ENCODE data around the gene TRAP1. TPM values are rescaled to one million over a fixed set of nuclear protein-coding genes. Genes with fewer than 3 reads are reported as not detected.

The TRAP1 gene
- total and polyA plus RNA-seq, 10 donors, result 33.7 to 97.1 (median 53.1) TPM

- Histone ChIP-seq H3K27ac (no peak overlapping the region), H3K4me1 (peaks cover 0 to 21% (median 13%) of the 10 kb centered on the region in 6 donors), H3K9me3 (no peaks in the 10 kb centered on the region), H3K4me3 (no peak overlapping the region), H3K36me3 (peaks cover 0 to 45% (median 10%) of the 10 kb centered on the region in 6 donors), H3K27me3 (replicated peaks in 1 of 7) (no peaks in the 10 kb centered on the region)
- TF ChIP-seq POLR2AphosphoS5 (IDR thresholded peaks at IDR 0.05), result no peak
- DNase-seq, result no peak
- intact Hi-C loops (cut with DNase I; ENCODE audit: low total_unique reads), result loop anchor here (10.0 kb wide), 1 partner anchor 183 kb away; no protein-coding TSS in a partner anchor
- WGBS, 5 donors, result 90 to 93% (median 92%) methylated on average over 11 to 12 of the region's 12 CpGs
Measured at GRCh38 chr16:3691761-3692160, 25.6 kb downstream of the TRAP1 start.

- TF ChIP-seq POLR2A (IDR thresholded peaks at IDR 0.05) (no peak), CTCF (IDR thresholded peaks at IDR 0.05 in 8 of 11, conservative IDR thresholded peaks at IDR 0.05 in 3 of 11) (no peak), POLR2AphosphoS5 (IDR thresholded peaks at IDR 0.05) (no peak)
- H3K36me3 ChIP-seq, result peaks cover 0 to 51% (median 14%) of the 10 kb centered on the region in 6 donors
- intact Hi-C loops (cut with DNase I; ENCODE audit: low total_unique reads), result loop anchor here (10.0 kb wide), 1 partner anchor 184 kb away; no protein-coding TSS in a partner anchor
- H3K4me3 ChIP-seq, result peak overlapping the region in 2 of 8 donors; percentile 26 to 52
- H3K27ac ChIP-seq, result peak overlapping the region in 2 of 8 donors; percentile 24
- H3K9me3 ChIP-seq, result no peaks in the 10 kb centered on the region
- peaks cover 0 to 21% (median 13%) of the 10 kb centered on the region in 6 donors for H3K4me1 ChIP-seq
- no peak for DNase-seq
- H3K27me3 ChIP-seq (replicated peaks in 1 of 7), result no peaks in the 10 kb centered on the region
- 83 to 87% (median 85%) methylated on average over 19 of the region's 19 CpGs for WGBS, 5 donors
Measured at GRCh38 chr16:3690980-3691720, 26.2 kb downstream of the TRAP1 start.

- H3K27ac ChIP-seq, result peak overlapping the region in 3 of 8 donors; percentile 19 to 24 (median 24)
- peaks cover 0 to 55% (median 21%) of the 10 kb centered on the region in 6 donors for H3K36me3 ChIP-seq
- no peaks in the 10 kb centered on the region for H3K9me3 ChIP-seq
- intact Hi-C loops (cut with DNase I; ENCODE audit: low total_unique reads), result loop anchor here (10.0 kb wide), 1 partner anchor 184 kb away; no protein-coding TSS in a partner anchor
- TF ChIP-seq POLR2AphosphoS5 (IDR thresholded peaks at IDR 0.05) (peak; percentile 57 to 73 (median 73)), POLR2A (IDR thresholded peaks at IDR 0.05) (no peak), CTCF (IDR thresholded peaks at IDR 0.05 in 8 of 11, conservative IDR thresholded peaks at IDR 0.05 in 3 of 11) (peak; percentile 83 to 99 (median 95))
- peak; percentile 95 for DNase-seq
- H3K27me3 ChIP-seq (replicated peaks in 1 of 7), result no peaks in the 10 kb centered on the region
- H3K4me3 ChIP-seq, result peak overlapping the region in 3 of 8 donors; percentile 6 to 52 (median 26)
- WGBS, 5 donors, result 28 to 42% (median 31%) methylated on average over 18 of the region's 18 CpGs
- H3K4me1 ChIP-seq, result peaks cover 0 to 21% (median 13%) of the 10 kb centered on the region in 6 donors
Measured at GRCh38 chr16:3690470-3690928, 26.8 kb downstream of the TRAP1 start.

GRCh38 chr16:3689731-3690130 lies 27.6 kb downstream of the TRAP1 start:
- Histone ChIP-seq H3K27ac (peak overlapping the region in 1 of 8 donors; percentile 19), H3K27me3 (replicated peaks in 1 of 7) (no peaks in the 10 kb centered on the region), H3K36me3 (peaks cover 0 to 55% (median 27%) of the 10 kb centered on the region in 6 donors), H3K4me1 (peaks cover 0 to 21% (median 13%) of the 10 kb centered on the region in 6 donors), H3K9me3 (no peaks in the 10 kb centered on the region), H3K4me3 (no peak overlapping the region)
- TF ChIP-seq POLR2AphosphoS5 (IDR thresholded peaks at IDR 0.05) (no peak), POLR2A (IDR thresholded peaks at IDR 0.05) (no peak)
- 87 to 97% (median 95%) methylated on average over 7 of the region's 7 CpGs for WGBS, 5 donors
- DNase-seq, result no peak
- intact Hi-C loops (cut with DNase I; ENCODE audit: low total_unique reads), result loop anchor here (10.0 kb wide), 1 partner anchor 185 kb away; no protein-coding TSS in a partner anchor

- no peak for TF ChIP-seq POLR2A (IDR thresholded peaks at IDR 0.05)
- no peaks in the 10 kb centered on the region for H3K9me3 ChIP-seq
- WGBS, 5 donors, result 75 to 86% (median 84%) methylated on average over 9 of the region's 9 CpGs
- H3K4me1 ChIP-seq, result peaks cover 0 to 21% (median 13%) of the 10 kb centered on the region in 6 donors
- no peak overlapping the region for H3K4me3 ChIP-seq
- DNase-seq, result no peak
- intact Hi-C loops (cut with DNase I; ENCODE audit: low total_unique reads), result no loop called here
- no peak overlapping the region for H3K27ac ChIP-seq
- peaks cover 0 to 64% (median 33%) of the 10 kb centered on the region in 6 donors for H3K36me3 ChIP-seq
- H3K27me3 ChIP-seq (replicated peaks in 1 of 7), result no peaks in the 10 kb centered on the region
Measured at GRCh38 chr16:3687792-3688191, 29.5 kb downstream of the TRAP1 start.
